K562 (cell line): ENCODE results near the gene PLEKHM3. TPM values are rescaled to one million over a fixed set of nuclear protein-coding genes. Genes with fewer than 3 reads are reported as not detected.

Experiments used
- ATAC-seq: fragments of 200-7000 bp; cut with Tn5 transposase; 3 replicates; pipeline ENCODE4 v1.9.1; 2020; ENCODE audit warnings: moderate library complexity
- BruUV-seq: library from RNA; stranded (reverse); fragments of 400-500 nt; replicated peaks from 2 replicates; lab custom pipeline; 2021; lab: Mats Ljungman, UMichigan
- CTCF ChIA-PET: fragments of 300-600 bp; formaldehyde crosslinking; extraction: SDS; loops from one replicate; lab custom pipeline; 2021; ENCODE audit warnings: low intra/inter-chr PET ratio; lab: Yijun Ruan, JAX
- POLR2A ChIA-PET: fragments of 300-600, 350-650 bp; sonication (Branson Sonifier 250); formaldehyde crosslinking; extraction: SDS; loops from one replicate; lab custom pipeline; 2021; ENCODE audit warnings: antibody characterized with exemption, inconsistent platforms; lab: Yijun Ruan, JAX
- DNase-seq, 4 experiments: peaks; one replicate each; pipeline versions ENCODE4 v3.0.0 to v3.0.0-alpha.2; 2011 to 2018; ENCODE audit warnings: low spot score in 3 of 4, mixed read lengths in 3 of 4; ENCODE audit errors: extremely low read depth in 1 of 4
- FAIRE-seq: peaks from 2 replicates; lab custom pipeline; 2011; peaks lifted over from hg19 to GRCh38; lab: Jason Lieb, UNC
- H2AFZ ChIP-seq: 2 replicates; pipeline ENCODE4 v1.6.0; 2011; ENCODE audit warnings: low read depth, low read length, control low read depth, inconsistent platforms
- H3K27ac ChIP-seq: fragments of 200-600 bp; 3 replicates; pipeline ENCODE4 v1.8.0; 2011; ENCODE audit warnings: low read depth, mild to moderate bottlenecking, control low read depth, inconsistent platforms, low read length, moderate library complexity, mixed read lengths; ENCODE audit errors: extremely low read depth
- H3K27me3 ChIP-seq, 2 experiments: fragments of 300-600 bp in 1 of 2; 2 replicates in 1 of 2; 3 replicates in 1 of 2; pipeline versions ENCODE4 v1.6.0 to v1.8.0; 2011; ENCODE audit warnings: inconsistent platforms in 2 of 2, low read length in 2 of 2, mild to moderate bottlenecking in 1 of 2, mixed read lengths in 1 of 2, moderate library complexity in 1 of 2; ENCODE audit not compliant: control insufficient read depth in 2 of 2, insufficient read depth in 2 of 2
- H3K36me3 ChIP-seq: fragments of 300-600 bp; 3 replicates; pipeline ENCODE4 v1.8.0; 2011; ENCODE audit warnings: mild to moderate bottlenecking, low read length, inconsistent platforms; ENCODE audit not compliant: control insufficient read depth, insufficient read depth
- H3K4me1 ChIP-seq, 2 experiments: fragments of 200-600 bp in 1 of 2; replicated peaks in 1 of 2; 2 replicates in 1 of 2; 3 replicates in 1 of 2; pipeline versions ENCODE4 v1.5.1 to v1.8.0; 2011; ENCODE audit warnings: inconsistent platforms in 2 of 2, low read length in 2 of 2, mild to moderate bottlenecking in 1 of 2, mixed read lengths in 1 of 2, moderate library complexity in 1 of 2; ENCODE audit not compliant: control insufficient read depth in 2 of 2, insufficient read depth in 2 of 2
- H3K4me2 ChIP-seq: 2 replicates; pipeline ENCODE4 v1.6.1; 2011; ENCODE audit warnings: low read length, control low read depth, inconsistent platforms, mixed read lengths; ENCODE audit not compliant: insufficient read depth
- H3K4me3 ChIP-seq: fragments of 200-600 bp; sonication (generic), shearing (Covaris generic); 2 replicates; pipeline ENCODE4 v1.5.1; 2016; ENCODE audit warnings: control low read depth, inconsistent platforms
- H3K79me2 ChIP-seq: fragments of 200-600 bp; 3 replicates; pipeline ENCODE4 v1.8.0; 2011; ENCODE audit warnings: low read length, inconsistent platforms; ENCODE audit not compliant: control insufficient read depth, insufficient read depth
- H3K9ac ChIP-seq, 2 experiments: 2 replicates each; pipeline versions ENCODE4 v1.6.0 to v1.6.1; 2011; ENCODE audit warnings: low read depth in 2 of 2, low read length in 2 of 2, control low read depth in 1 of 2, inconsistent platforms in 1 of 2, mild to moderate bottlenecking in 1 of 2, mixed read lengths in 1 of 2; ENCODE audit not compliant: insufficient read depth in 1 of 2
- H3K9me1 ChIP-seq: one replicate; pipeline ENCODE4 v1.6.0; 2011; ENCODE audit warnings: inconsistent platforms, mild to moderate bottlenecking, low read length, moderate library complexity; ENCODE audit not compliant: control insufficient read depth, insufficient read depth
- H3K9me3 ChIP-seq: replicated peaks from 2 replicates; pipeline ENCODE4 v1.5.1; 2011; ENCODE audit warnings: low read depth, low read length, inconsistent platforms; ENCODE audit not compliant: control insufficient read depth, insufficient read depth
- H4K20me1 ChIP-seq: replicated peaks from 2 replicates; pipeline ENCODE4 v1.6.1; 2011; ENCODE audit warnings: low read length, inconsistent platforms, mixed read lengths; ENCODE audit not compliant: control insufficient read depth, insufficient read depth
- ARHGAP35 ChIP-seq: fragments of 450-650 bp; IDR thresholded peaks from 2 replicates; pipeline ENCODE4 v1.6.1; 2018; ENCODE audit not compliant: partially characterized antibody
- ATF7 ChIP-seq: fragments of 450-650 bp; IDR thresholded peaks from 2 replicates; pipeline ENCODE4 v1.7.1; 2014; ENCODE audit warnings: mild to moderate bottlenecking, moderate library complexity
- HIVEP1 ChIP-seq: fragments of 250-450 bp; sonication (Bioruptor Pico); IDR thresholded peaks from 2 replicates; pipeline ENCODE4 v1.4.0; 2020; ENCODE audit warnings: mild to moderate bottlenecking
- HNRNPK ChIP-seq: fragments of 200-400 bp; formaldehyde crosslinking; IDR thresholded peaks from one replicate; pipeline ENCODE4 v1.6.1; 2018; ENCODE audit warnings: mild to moderate bottlenecking, low read depth, low read length; ENCODE audit not compliant: poor library complexity, severe bottlenecking
- MEIS2 ChIP-seq: fragments of 450-650 bp; IDR thresholded peaks from 2 replicates; pipeline ENCODE4 v1.6.1; 2014; ENCODE audit warnings: mild to moderate bottlenecking; ENCODE audit not compliant: partially characterized antibody
- MTA1 ChIP-seq: fragments of 450-650 bp; IDR thresholded peaks from 2 replicates; pipeline ENCODE4 v1.6.1; 2017; ENCODE audit warnings: borderline replicate concordance
- NEUROD1 ChIP-seq: fragments of 150-350 bp; IDR thresholded peaks from 2 replicates; pipeline ENCODE4 v1.6.1; 2014; ENCODE audit warnings: borderline replicate concordance, low read length, low read depth; ENCODE audit not compliant: partially characterized antibody
- NR1H2 ChIP-seq: sonication (generic); formaldehyde crosslinking; IDR thresholded peaks from 2 replicates; pipeline ENCODE4 v1.4.0; 2020; ENCODE audit warnings: mild to moderate bottlenecking, missing genetic modification reagents
- NRF1 ChIP-seq, 2 experiments: fragments of 450-650 bp; IDR thresholded peaks in 1 of 2; conservative IDR thresholded peaks in 1 of 2; 2 replicates each; pipeline ENCODE4 v1.6.1; 2014; ENCODE audit warnings: mild to moderate bottlenecking in 2 of 2
- OTX1 ChIP-seq: fragments of 450-650 bp; formaldehyde crosslinking; IDR thresholded peaks from 2 replicates; pipeline ENCODE4 v1.4.0; 2022; ENCODE audit warnings: mild to moderate bottlenecking
- SAFB ChIP-seq: fragments of 200-400 bp; formaldehyde crosslinking; IDR thresholded peaks from 2 replicates; pipeline ENCODE4 v1.6.1; 2017; ENCODE audit warnings: low read depth, low read length, borderline replicate concordance
- TBL1XR1 ChIP-seq, 2 experiments: IDR thresholded peaks; 2 replicates each; pipeline ENCODE4 v1.6.1; 2012; ENCODE audit warnings: improper control_type of control experiment in 2 of 2, low read length in 2 of 2, mild to moderate bottlenecking in 1 of 2
- TRIM28 ChIP-seq: fragments of 450-650 bp; IDR thresholded peaks from 2 replicates; pipeline ENCODE4 v1.6.1; 2017
- ZNF121 ChIP-seq: sonication (generic); formaldehyde crosslinking; conservative IDR thresholded peaks from 2 replicates; pipeline ENCODE4 v1.8.0; 2022; ENCODE audit warnings: missing genetic modification reagents
- ZNF212 ChIP-seq: fragments of 450-650 bp; formaldehyde crosslinking; IDR thresholded peaks from 2 replicates; pipeline ENCODE4 v1.4.0; 2020; ENCODE audit warnings: mild to moderate bottlenecking
- WGBS: fragments of 100-300 bp; shearing (Covaris generic); methylation state at CpG from one replicate; pipeline ENCODE4 v1.1.6; 2016; ENCODE audit warnings: low coverage, mixed read lengths; ENCODE audit not compliant: insufficient coverage; ENCODE audit errors: missing lambda C conversion rate; 5-methylcytosine and 5-hydroxymethylcytosine counted together
- in situ Hi-C: fragments of 300-500 bp; cut with MboI; formaldehyde crosslinking; loops from 4 replicates; pipeline ENCODE4 v1.15.0; 2018; ENCODE audit warnings: inconsistent platforms, mixed read lengths
- intact Hi-C: fragments of 100-400 bp; cut with micrococcal nuclease; formaldehyde crosslinking; loops from 2 replicates; pipeline ENCODE4 v1.14.2; 2022
- polyA plus RNA-seq, 8 experiments: library from polyadenylated mRNA; depleted of rRNA in 4 of 8; stranded (reverse) in 5 of 8; unstranded in 3 of 8; fragments of >200 nt; fragmentation: Nextera tagmentation in 2 of 8; fragmentation: Illumina TruSeq in 1 of 8; extraction: Ambion mirVana in 2 of 8; extraction: Trizol in 1 of 8; gene quantifications; 2 replicates each; pipeline versions ENCODE4 v1.2.1 to v1.2.3, GENCODE V29; 2011 to 2014; ENCODE audit warnings: inconsistent platforms in 1 of 8, missing spikeins in 1 of 8
- total RNA-seq, 7 experiments: library from RNA; depleted of rRNA in 6 of 7; stranded (reverse); fragments of >200 nt in 6 of 7; fragmentation: Illumina TruSeq in 2 of 7; extraction: Trizol in 2 of 7; gene quantifications; 2 replicates each; pipeline versions ENCODE4 v1.2.1 to v1.2.3, GENCODE V29; 2011 to 2021; ENCODE audit warnings: low replicate concordance in 1 of 7
- TF ChIP-seq, protein P1 (sequence below): fragments of 450-650 bp; IDR thresholded peaks from one replicate; pipeline ENCODE4 v1.6.1; 2018; ENCODE audit warnings: mild to moderate bottlenecking, moderate library complexity; ENCODE audit not compliant: partially characterized antibody
- TF ChIP-seq, protein P2 (sequence below): sonication (generic); formaldehyde crosslinking; IDR thresholded peaks from 2 replicates; pipeline ENCODE4 v1.8.0; 2022; ENCODE audit warnings: mild to moderate bottlenecking, missing genetic modification reagents
- TF ChIP-seq, protein P3 (sequence below): IDR thresholded peaks from 2 replicates; pipeline ENCODE4 v1.6.1; 2011; ENCODE audit warnings: borderline replicate concordance, low read depth, mild to moderate bottlenecking, moderate library complexity, low read length; ENCODE audit not compliant: insufficient read depth, poor library complexity, severe bottlenecking

Gene PLEKHM3
- total and polyA plus RNA-seq, 9 of the 15 experiments (the other 6 are each of a cell fraction or from before 2014, with no cell fraction given) = 0.24 to 1.6 (median 1.0) TPM

DNA sequence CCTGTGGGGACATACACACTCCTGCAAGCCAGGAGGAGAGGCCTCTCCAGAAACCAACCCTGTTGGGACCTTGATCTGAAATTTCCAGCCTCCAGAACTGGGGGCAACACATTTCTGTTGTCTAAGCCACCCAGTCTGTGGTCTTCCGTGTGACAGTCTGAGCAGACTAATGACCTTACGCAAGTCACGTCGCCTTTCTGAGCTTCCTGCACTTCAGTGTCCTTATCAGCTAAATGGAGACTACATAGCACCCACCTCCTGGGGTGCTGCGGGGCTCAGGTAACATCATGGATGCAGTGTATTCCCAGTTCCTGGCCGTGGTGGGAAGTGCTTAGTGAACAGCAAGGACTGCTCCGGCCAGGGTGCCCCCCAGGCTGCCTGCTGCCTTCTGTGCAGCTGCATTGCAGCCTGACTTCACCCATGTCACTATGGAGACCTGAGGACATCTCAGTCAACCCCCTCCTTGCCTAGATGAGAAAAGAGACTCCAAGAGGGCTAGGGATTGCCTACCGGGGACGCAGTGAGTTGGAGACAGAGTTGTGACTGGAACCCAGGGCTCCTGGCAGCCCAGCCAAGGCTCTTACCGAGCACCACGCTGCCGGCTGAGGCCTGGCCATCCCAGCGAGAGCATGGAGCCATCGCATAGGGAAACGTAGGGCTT is 194.4 kb downstream of the PLEKHM3 start:
- BruUV-seq = no TSS peak
- ChIA-PET POLR2A (interaction anchor here (1.0 kb wide), 1 partner anchor 11 kb away, joined by 3 read pairs; no protein-coding TSS in a partner anchor), CTCF (no interaction called here)
- FAIRE-seq = peak; percentile 78
- no peak overlapping the region for H3K4me3 ChIP-seq
- H3K27me3 ChIP-seq = no peaks in the 10 kb centered on the region
- no peaks in the 10 kb centered on the region for H4K20me1 ChIP-seq
- H3K36me3 ChIP-seq = no peaks in the 10 kb centered on the region
- H3K9ac ChIP-seq = peak overlapping the region in 1 of 2 experiments; percentile 37; a peak in 2 of 4 replicates
- ATAC-seq = peak; percentile 82
- intact Hi-C loops = no loop called here
- peak overlapping the region; percentile 44; the same call in 1 of the 3 replicates for H3K27ac ChIP-seq
- 54% methylated on average over 11 of the region's 15 CpGs for WGBS
- peak overlapping the region; percentile 88 for H2AFZ ChIP-seq
- no peaks in the 10 kb centered on the region for H3K9me1 ChIP-seq
- peaks cover 9 to 11% of the 10 kb centered on the region in 2 experiments; a peak in 4 of 5 replicates for H3K4me1 ChIP-seq
- in situ Hi-C loops = no loop called here
- no peaks in the 10 kb centered on the region for H3K9me3 ChIP-seq
- peak in 2 of 4 experiments; percentile 46 to 51 for DNase-seq
- peak overlapping the region; percentile 12; the same call in 1 of the 2 replicates for H3K4me2 ChIP-seq
- no peaks in the 10 kb centered on the region for H3K79me2 ChIP-seq
- TF ChIP-seq HNRNPK = no peak
- TF ChIP-seq, protein P1, sequence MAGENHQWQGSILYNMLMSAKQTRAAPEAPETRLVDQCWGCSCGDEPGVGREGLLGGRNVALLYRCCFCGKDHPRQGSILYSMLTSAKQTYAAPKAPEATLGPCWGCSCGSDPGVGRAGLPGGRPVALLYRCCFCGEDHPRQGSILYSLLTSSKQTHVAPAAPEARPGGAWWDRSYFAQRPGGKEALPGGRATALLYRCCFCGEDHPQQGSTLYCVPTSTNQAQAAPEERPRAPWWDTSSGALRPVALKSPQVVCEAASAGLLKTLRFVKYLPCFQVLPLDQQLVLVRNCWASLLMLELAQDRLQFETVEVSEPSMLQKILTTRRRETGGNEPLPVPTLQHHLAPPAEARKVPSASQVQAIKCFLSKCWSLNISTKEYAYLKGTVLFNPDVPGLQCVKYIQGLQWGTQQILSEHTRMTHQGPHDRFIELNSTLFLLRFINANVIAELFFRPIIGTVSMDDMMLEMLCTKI = no peak
- no peak for TF ChIP-seq ARHGAP35
- TF ChIP-seq MTA1 = no peak
- TF ChIP-seq TBL1XR1 (IDR thresholded peaks at IDR 0.05; ENCODE audit: low read length in 2 of 2) = no peak
- TF ChIP-seq, protein P2, sequence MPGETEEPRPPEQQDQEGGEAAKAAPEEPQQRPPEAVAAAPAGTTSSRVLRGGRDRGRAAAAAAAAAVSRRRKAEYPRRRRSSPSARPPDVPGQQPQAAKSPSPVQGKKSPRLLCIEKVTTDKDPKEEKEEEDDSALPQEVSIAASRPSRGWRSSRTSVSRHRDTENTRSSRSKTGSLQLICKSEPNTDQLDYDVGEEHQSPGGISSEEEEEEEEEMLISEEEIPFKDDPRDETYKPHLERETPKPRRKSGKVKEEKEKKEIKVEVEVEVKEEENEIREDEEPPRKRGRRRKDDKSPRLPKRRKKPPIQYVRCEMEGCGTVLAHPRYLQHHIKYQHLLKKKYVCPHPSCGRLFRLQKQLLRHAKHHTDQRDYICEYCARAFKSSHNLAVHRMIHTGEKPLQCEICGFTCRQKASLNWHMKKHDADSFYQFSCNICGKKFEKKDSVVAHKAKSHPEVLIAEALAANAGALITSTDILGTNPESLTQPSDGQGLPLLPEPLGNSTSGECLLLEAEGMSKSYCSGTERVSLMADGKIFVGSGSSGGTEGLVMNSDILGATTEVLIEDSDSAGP (CRISPR knock-in tag) = no peak
- TF ChIP-seq OTX1 (CRISPR knock-in tag) = no peak
- TF ChIP-seq TRIM28 = no peak
- no peak for TF ChIP-seq SAFB
- TF ChIP-seq NRF1 (conservative IDR thresholded peaks at IDR 0.05 in 1 of 2, IDR thresholded peaks at IDR 0.05 in 1 of 2) = peak in 1 of 2 experiments; percentile 21; a peak in 1 of 4 replicates
- TF ChIP-seq NEUROD1 = no peak
- no peak for TF ChIP-seq ATF7
- TF ChIP-seq ZNF121 (CRISPR knock-in tag) = no peak
- TF ChIP-seq HIVEP1 (CRISPR knock-in tag) = no peak
- no peak for TF ChIP-seq NR1H2 (CRISPR knock-in tag)
- peak; percentile 16 for TF ChIP-seq MEIS2
- TF ChIP-seq, protein P3, sequence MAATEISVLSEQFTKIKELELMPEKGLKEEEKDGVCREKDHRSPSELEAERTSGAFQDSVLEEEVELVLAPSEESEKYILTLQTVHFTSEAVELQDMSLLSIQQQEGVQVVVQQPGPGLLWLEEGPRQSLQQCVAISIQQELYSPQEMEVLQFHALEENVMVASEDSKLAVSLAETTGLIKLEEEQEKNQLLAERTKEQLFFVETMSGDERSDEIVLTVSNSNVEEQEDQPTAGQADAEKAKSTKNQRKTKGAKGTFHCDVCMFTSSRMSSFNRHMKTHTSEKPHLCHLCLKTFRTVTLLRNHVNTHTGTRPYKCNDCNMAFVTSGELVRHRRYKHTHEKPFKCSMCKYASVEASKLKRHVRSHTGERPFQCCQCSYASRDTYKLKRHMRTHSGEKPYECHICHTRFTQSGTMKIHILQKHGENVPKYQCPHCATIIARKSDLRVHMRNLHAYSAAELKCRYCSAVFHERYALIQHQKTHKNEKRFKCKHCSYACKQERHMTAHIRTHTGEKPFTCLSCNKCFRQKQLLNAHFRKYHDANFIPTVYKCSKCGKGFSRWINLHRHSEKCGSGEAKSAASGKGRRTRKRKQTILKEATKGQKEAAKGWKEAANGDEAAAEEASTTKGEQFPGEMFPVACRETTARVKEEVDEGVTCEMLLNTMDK = no peak
- TF ChIP-seq ZNF212 (CRISPR knock-in tag) = no peak
